DND-41 (cell line): Measurements from ENCODE around the gene TCP10L.

Source experiments
- EZH2 ChIP-seq: IDR thresholded peaks from 3 replicates; pipeline ENCODE4 v1.6.1; 2012; ENCODE audit warnings: borderline replicate concordance, low read depth, mild to moderate bottlenecking, moderate library complexity, low read length, inconsistent platforms; ENCODE audit not compliant: severe bottlenecking
- TF ChIP-seq, protein P1 (sequence below): IDR thresholded peaks from 2 replicates; pipeline ENCODE4 v1.5.1; 2012; ENCODE audit warnings: borderline replicate concordance, low read length, moderate library complexity, mild to moderate bottlenecking; ENCODE audit not compliant: poor library complexity, severe bottlenecking; ENCODE audit errors: extremely low read depth

DNA sequence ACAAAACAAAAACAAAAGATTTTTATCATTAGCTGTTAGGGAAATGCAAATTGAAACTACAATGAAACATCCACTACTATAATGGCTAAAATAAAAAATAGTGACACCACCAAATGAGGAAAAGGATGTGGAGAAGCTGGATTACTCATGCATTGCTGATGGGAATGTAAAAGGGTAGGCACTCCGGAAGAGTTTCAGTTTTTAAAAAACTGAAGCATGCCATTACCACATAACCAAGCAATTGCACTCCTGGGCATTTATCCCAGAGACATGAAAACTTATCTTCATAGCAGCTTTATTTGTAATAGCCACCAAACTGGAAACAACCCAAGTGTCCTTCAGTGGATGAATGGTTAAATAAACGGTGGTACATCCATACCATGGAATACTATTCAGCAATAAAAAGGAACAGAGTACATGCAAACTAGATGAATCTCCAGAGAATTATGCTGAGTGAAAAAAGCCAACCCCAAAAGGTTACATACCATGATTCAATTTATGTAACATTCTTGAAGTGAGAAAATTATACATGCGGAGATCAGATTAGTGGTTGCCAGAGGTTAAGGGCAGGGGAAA is 41.4 kb upstream of the TCP10L start:
- TF ChIP-seq, protein P1, sequence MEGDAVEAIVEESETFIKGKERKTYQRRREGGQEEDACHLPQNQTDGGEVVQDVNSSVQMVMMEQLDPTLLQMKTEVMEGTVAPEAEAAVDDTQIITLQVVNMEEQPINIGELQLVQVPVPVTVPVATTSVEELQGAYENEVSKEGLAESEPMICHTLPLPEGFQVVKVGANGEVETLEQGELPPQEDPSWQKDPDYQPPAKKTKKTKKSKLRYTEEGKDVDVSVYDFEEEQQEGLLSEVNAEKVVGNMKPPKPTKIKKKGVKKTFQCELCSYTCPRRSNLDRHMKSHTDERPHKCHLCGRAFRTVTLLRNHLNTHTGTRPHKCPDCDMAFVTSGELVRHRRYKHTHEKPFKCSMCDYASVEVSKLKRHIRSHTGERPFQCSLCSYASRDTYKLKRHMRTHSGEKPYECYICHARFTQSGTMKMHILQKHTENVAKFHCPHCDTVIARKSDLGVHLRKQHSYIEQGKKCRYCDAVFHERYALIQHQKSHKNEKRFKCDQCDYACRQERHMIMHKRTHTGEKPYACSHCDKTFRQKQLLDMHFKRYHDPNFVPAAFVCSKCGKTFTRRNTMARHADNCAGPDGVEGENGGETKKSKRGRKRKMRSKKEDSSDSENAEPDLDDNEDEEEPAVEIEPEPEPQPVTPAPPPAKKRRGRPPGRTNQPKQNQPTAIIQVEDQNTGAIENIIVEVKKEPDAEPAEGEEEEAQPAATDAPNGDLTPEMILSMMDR = no peak
- no peak for TF ChIP-seq EZH2
